Epidermal melanocyte (primary cell): ENCODE measurements around the gene NOC4L.
"Not testable (repeated sequence)": the region's sequence is repeated elsewhere in the genome, so short reads cannot be mapped to it uniquely, and the experiment has no call there.

ENCODE experiments used
- DNase-seq: peaks from one replicate; pipeline ENCODE4 v3.0.0; 2011; ENCODE audit warnings: low spot score; ENCODE audit not compliant: insufficient read length

Gene NOC4L

GRCh38 chr12:132123970-132124765 is 20.1 kb upstream of the NOC4L start:
- no peak for DNase-seq

- no peak for DNase-seq
These were observed 19.4 kb upstream of the NOC4L start for GRCh38 chr12:132124766-132125425.

- DNase-seq, result no peak
These were observed 18.5 kb upstream of the NOC4L start for GRCh38 chr12:132125736-132126135.

- DNase-seq, result no peak
These were observed 17.2 kb upstream of the NOC4L start for GRCh38 chr12:132127041-132127440.

GRCh38 chr12:132129007-132129406 is 15.2 kb upstream of the NOC4L start:
- no peak for DNase-seq

GRCh38 chr12:132130690-132131089 is 13.6 kb upstream of the NOC4L start:
- DNase-seq, result no peak

- DNase-seq, result no peak
These were observed 13.0 kb upstream of the NOC4L start for GRCh38 chr12:132131229-132131628.

GRCh38 chr12:132131952-132132351 is 12.3 kb upstream of the NOC4L start:
- DNase-seq, result no peak

- no peak for DNase-seq
These were observed 11.4 kb upstream of the NOC4L start for GRCh38 chr12:132132609-132133430.

GRCh38 chr12:132133952-132134652 is 10.2 kb upstream of the NOC4L start:
- no peak for DNase-seq

GRCh38 chr12:132134653-132135183 is 9.5 kb upstream of the NOC4L start:
- not testable (repeated sequence) for DNase-seq

GRCh38 chr12:132136226-132136625 is 8.0 kb upstream of the NOC4L start:
- DNase-seq, result not testable (repeated sequence)

- DNase-seq, result no peak
These were observed 6.7 kb upstream of the NOC4L start for GRCh38 chr12:132137483-132138125.

- DNase-seq, result no peak
These were observed 5.1 kb upstream of the NOC4L start for GRCh38 chr12:132138941-132139871.

- no peak for DNase-seq
These were observed 4.3 kb upstream of the NOC4L start for GRCh38 chr12:132139912-132140311.

- DNase-seq, result no peak
These were observed 3.8 kb upstream of the NOC4L start for GRCh38 chr12:132140501-132140900.

GRCh38 chr12:132140918-132141841 is 3.1 kb upstream of the NOC4L start:
- no peak for DNase-seq

GRCh38 chr12:132141976-132142678 is 2.1 kb upstream of the NOC4L start:
- DNase-seq, result no peak
